Measurements from ENCODE around the gene CARS2. TPM values are rescaled to one million over a fixed set of nuclear protein-coding genes. Genes with fewer than 3 reads are reported as not detected.

The CARS2 gene
- total RNA-seq, 4 donors from 2014 or later, result 32.9 to 56.9 (median 40.2) TPM

GRCh38 chr13:110643768-110644421 is 62.0 kb downstream of the CARS2 start:
- H3K4me3 ChIP-seq, result no peak overlapping the region
- H3K9me3 ChIP-seq, result no peaks in the 10 kb centered on the region
- H3K36me3 ChIP-seq, result peaks cover 18 to 88% (median 80%) of the 10 kb centered on the region in 4 donors
- H3K27ac ChIP-seq (replicated peaks in 1 of 4), result no peak overlapping the region
- no peaks in the 10 kb centered on the region for H3K27me3 ChIP-seq
- WGBS, result 83% methylated on average over 13 of the region's 13 CpGs
- TF ChIP-seq EP300 (IDR thresholded peaks at IDR 0.05) (no peak), POLR2AphosphoS5 (IDR thresholded peaks at IDR 0.05) (no peak), POLR2A (IDR thresholded peaks at IDR 0.05; ENCODE audit: low read depth) (no peak), CTCF (IDR thresholded peaks at IDR 0.05) (no peak)
- DNase-seq (ENCODE audit: extremely low spot score), result no peak
- intact Hi-C loops (cut with DNase I), result no loop called here
- peaks cover 20 to 29% (median 28%) of the 10 kb centered on the region in 4 donors for H3K4me1 ChIP-seq

GRCh38 chr13:110643324-110643723 is 62.6 kb downstream of the CARS2 start:
- H3K27me3 ChIP-seq, result no peaks in the 10 kb centered on the region
- H3K4me1 ChIP-seq, result peaks cover 20 to 29% (median 28%) of the 10 kb centered on the region in 4 donors
- 83% methylated on average over 4 of the region's 11 CpGs for WGBS
- TF ChIP-seq POLR2A (IDR thresholded peaks at IDR 0.05; ENCODE audit: low read depth) (no peak), EP300 (IDR thresholded peaks at IDR 0.05) (no peak), CTCF (IDR thresholded peaks at IDR 0.05) (no peak), POLR2AphosphoS5 (IDR thresholded peaks at IDR 0.05) (no peak)
- no peaks in the 10 kb centered on the region for H3K9me3 ChIP-seq
- H3K4me3 ChIP-seq, result no peak overlapping the region
- intact Hi-C loops (cut with DNase I), result no loop called here
- H3K27ac ChIP-seq (replicated peaks in 1 of 4), result no peak overlapping the region
- peaks cover 21 to 88% (median 82%) of the 10 kb centered on the region in 4 donors for H3K36me3 ChIP-seq
- DNase-seq (ENCODE audit: extremely low spot score), result no peak

GRCh38 chr13:110642291-110642981 is 63.5 kb downstream of the CARS2 start:
- Histone ChIP-seq H3K4me3 (no peak overlapping the region), H3K27me3 (no peaks in the 10 kb centered on the region), H3K36me3 (peaks cover 25 to 95% (median 90%) of the 10 kb centered on the region in 4 donors), H3K4me1 (peaks cover 20 to 29% (median 28%) of the 10 kb centered on the region in 4 donors), H3K27ac (replicated peaks in 1 of 4) (peak overlapping the region in 1 of 4 donors; percentile 63), H3K9me3 (no peaks in the 10 kb centered on the region)
- intact Hi-C loops (cut with DNase I), result no loop called here
- TF ChIP-seq EP300 (IDR thresholded peaks at IDR 0.05), result no peak
- TF ChIP-seq POLR2A (IDR thresholded peaks at IDR 0.05; ENCODE audit: low read depth), result no peak
- no peak for TF ChIP-seq CTCF (IDR thresholded peaks at IDR 0.05)
- no peak for TF ChIP-seq POLR2AphosphoS5 (IDR thresholded peaks at IDR 0.05)
- 86% methylated on average over 10 of the region's 40 CpGs for WGBS
- no peak for DNase-seq (ENCODE audit: extremely low spot score)

GRCh38 chr13:110641055-110642015 is 64.6 kb downstream of the CARS2 start:
- no peak overlapping the region for H3K4me3 ChIP-seq
- H3K36me3 ChIP-seq, result peaks cover 36 to 96% (median 92%) of the 10 kb centered on the region in 4 donors
- H3K27me3 ChIP-seq, result no peaks in the 10 kb centered on the region
- intact Hi-C loops (cut with DNase I), result no loop called here
- 67% methylated on average over 20 of the region's 29 CpGs for WGBS
- H3K9me3 ChIP-seq, result no peaks in the 10 kb centered on the region
- peaks cover 20 to 29% (median 28%) of the 10 kb centered on the region in 4 donors for H3K4me1 ChIP-seq
- TF ChIP-seq POLR2AphosphoS5 (IDR thresholded peaks at IDR 0.05) (peak; percentile 22 to 32), POLR2A (IDR thresholded peaks at IDR 0.05; ENCODE audit: low read depth) (no peak)
- H3K27ac ChIP-seq (replicated peaks in 1 of 4), result peak overlapping the region; percentile 19 to 63 (median 60)
- no peak for DNase-seq (ENCODE audit: extremely low spot score)

Data from esophagus muscularis mucosa (tissue), 4 donors.